Right ventricle myocardium superior (tissue), 1 donor: ENCODE data around the gene FAM163B. TPM values are rescaled to one million over a fixed set of nuclear protein-coding genes. Genes with fewer than 3 reads are reported as not detected.

Source experiments
- ATAC-seq: fragments of 200-7000 bp; cut with Tn5 transposase; one replicate; pipeline ENCODE4 v1.9.1; 2020; ENCODE audit warnings: mild to moderate bottlenecking; ENCODE audit not compliant: poor library complexity
- DNase-seq: peaks from one replicate; pipeline ENCODE4 v3.0.0-alpha.2; 2020
- intact Hi-C: fragments of 100-400 bp; cut with DNase I; formaldehyde crosslinking; loops from one replicate; pipeline ENCODE4 v1.11.2; 2022
- total RNA-seq: library from RNA; stranded (reverse); fragmentation: NEBNext Ultra II Directional; extraction: Animal tissue kit (Norgen Biotek cat#: 25700); gene quantifications from one replicate; pipeline ENCODE4 v1.2.1, GENCODE V29; 2021
- donor health status: DM: no; HTN: yes; CAD: no; lungs with severe emphysema.

FAM163B gene
- total RNA-seq, 1 donor from 2014 or later: not detected

- DNase-seq (no peak), ATAC-seq (peak; percentile 36)
- intact Hi-C loops: no loop called here
These were observed 81.0 kb downstream of the FAM163B start for GRCh38 chr9:133528001-133528875.

GRCh38 chr9:133527444-133527920, 81.7 kb downstream of the FAM163B start:
- DNase-seq (peak; percentile 86), ATAC-seq (peak; percentile 88)

More at GRCh38 chr9:133527444-133527920, 81.7 kb downstream of the FAM163B start:
- intact Hi-C loops: no loop called here

Other genes with a start within 250 kb of the FAM163B start
- gene SURF4, start 233.3 kb downstream of the FAM163B start, total RNA-seq: 58.3 TPM
- gene STKLD1, start 233.0 kb downstream of the FAM163B start, total RNA-seq: 0.27 TPM
- gene REXO4, start 191.4 kb downstream of the FAM163B start, total RNA-seq: 18.0 TPM
- gene ADAMTS13, start 187.0 kb downstream of the FAM163B start, total RNA-seq: 2.8 TPM
- 12.9 TPM for gene CACFD1, start 149.4 kb downstream of the FAM163B start, total RNA-seq
- 2.9 TPM for gene SLC2A6, start 130.3 kb downstream of the FAM163B start, total RNA-seq
- not detected for gene MYMK, start 84.4 kb downstream of the FAM163B start, total RNA-seq
- 8.1 TPM for gene ADAMTSL2, start 74.7 kb downstream of the FAM163B start, total RNA-seq
- not detected for gene DBH, start 27.0 kb upstream of the FAM163B start, total RNA-seq
- gene SARDH, start 129.0 kb upstream of the FAM163B start, total RNA-seq: 0.94 TPM